ENCODE measurements around the gene C5orf15.

C5orf15 gene

GRCh38 chr5:133926489-133927299 is 41.7 kb downstream of the C5orf15 start:
- H3K4me3 ChIP-seq (ENCODE audit: control insufficient read depth, low read depth, low read length) = no peak overlapping the region
- no peak for TF ChIP-seq CTCF (conservative IDR thresholded peaks at IDR 0.05; ENCODE audit: control insufficient read depth, insufficient read depth, low read depth, low read length)
- DNase-seq (ENCODE audit: low read depth) = no peak

GRCh38 chr5:133925866-133926488 is 42.4 kb downstream of the C5orf15 start:
- no peak for DNase-seq (ENCODE audit: low read depth)
- no peak overlapping the region for H3K4me3 ChIP-seq (ENCODE audit: control insufficient read depth, low read depth, low read length)
- no peak for TF ChIP-seq CTCF (conservative IDR thresholded peaks at IDR 0.05; ENCODE audit: control insufficient read depth, insufficient read depth, low read depth, low read length)

- DNase-seq (ENCODE audit: low read depth) = no peak
- TF ChIP-seq CTCF (conservative IDR thresholded peaks at IDR 0.05; ENCODE audit: control insufficient read depth, insufficient read depth, low read depth, low read length) = no peak
- no peak overlapping the region for H3K4me3 ChIP-seq (ENCODE audit: control insufficient read depth, low read depth, low read length)
These were observed 43.2 kb downstream of the C5orf15 start for GRCh38 chr5:133925269-133925668.

GRCh38 chr5:133924221-133924920 is 44.1 kb downstream of the C5orf15 start:
- H3K4me3 ChIP-seq (ENCODE audit: control insufficient read depth, low read depth, low read length) = no peak overlapping the region
- TF ChIP-seq CTCF (conservative IDR thresholded peaks at IDR 0.05; ENCODE audit: control insufficient read depth, insufficient read depth, low read depth, low read length) = no peak
- no peak for DNase-seq (ENCODE audit: low read depth)

GRCh38 chr5:133921979-133922378 is 46.4 kb downstream of the C5orf15 start:
- H3K4me3 ChIP-seq (ENCODE audit: control insufficient read depth, low read depth, low read length) = no peak overlapping the region
- no peak for TF ChIP-seq CTCF (conservative IDR thresholded peaks at IDR 0.05; ENCODE audit: control insufficient read depth, insufficient read depth, low read depth, low read length)
- DNase-seq (ENCODE audit: low read depth) = no peak

- DNase-seq (ENCODE audit: low read depth) = no peak
- no peak for TF ChIP-seq CTCF (conservative IDR thresholded peaks at IDR 0.05; ENCODE audit: control insufficient read depth, insufficient read depth, low read depth, low read length)
- H3K4me3 ChIP-seq (ENCODE audit: control insufficient read depth, low read depth, low read length) = no peak overlapping the region
These were observed 47.4 kb downstream of the C5orf15 start for GRCh38 chr5:133921069-133921468.
